H1 (cell line): ENCODE results near the gene FKBP2. TPM values are rescaled to one million over a fixed set of nuclear protein-coding genes. Genes with fewer than 3 reads are reported as not detected.

Experiments
- CTCF ChIA-PET: fragments of 300-600 bp; sonication (Branson Sonifier 250); formaldehyde crosslinking; loops from one replicate; lab custom pipeline; 2021; ENCODE audit not compliant: partially characterized antibody; lab: Charles Lee
- POLR2A ChIA-PET: fragments of 300-600 bp; sonication (Branson Sonifier 250); formaldehyde crosslinking; loops from one replicate; lab custom pipeline; 2021; ENCODE audit warnings: inconsistent platforms; ENCODE audit not compliant: partially characterized antibody; lab: Charles Lee
- DNase-seq, 2 experiments: peaks; one replicate each; pipeline versions ENCODE4 v3.0.0 to v3.0.0-alpha.2; 2010 to 2022; ENCODE audit warnings: low spot score in 2 of 2, low read depth in 1 of 2, mixed read lengths in 1 of 2
- FAIRE-seq: peaks from 2 replicates; lab custom pipeline; 2011; peaks lifted over from hg19 to GRCh38; lab: Jason Lieb, UNC
- H2AFZ ChIP-seq: 2 replicates; pipeline ENCODE4 v1.8.1; 2012; ENCODE audit warnings: low read length, inconsistent platforms
- H2AK5ac ChIP-seq: 2 replicates; pipeline ENCODE4 v1.6.1; 2013; ENCODE audit warnings: low read depth, low read length
- H2BK120ac ChIP-seq: replicated peaks from 2 replicates; pipeline ENCODE3; 2013; ENCODE audit warnings: low read depth, low read length, inconsistent platforms
- H2BK12ac ChIP-seq: 2 replicates; pipeline ENCODE4 v1.6.1; 2013; ENCODE audit warnings: low read depth, low read length
- H2BK15ac ChIP-seq: 2 replicates; pipeline ENCODE4 v1.6.1; 2013; ENCODE audit warnings: low read length
- H2BK20ac ChIP-seq: 2 replicates; pipeline ENCODE4 v1.6.1; 2013; ENCODE audit warnings: low read length
- H2BK5ac ChIP-seq: 2 replicates; pipeline ENCODE4 v1.6.1; 2013; ENCODE audit warnings: low read depth, low read length
- H3K14ac ChIP-seq: 2 replicates; pipeline ENCODE4 v1.6.1; 2013; ENCODE audit warnings: inconsistent platforms; ENCODE audit not compliant: insufficient read length
- H3K18ac ChIP-seq: 2 replicates; pipeline ENCODE4 v1.6.1; 2013; ENCODE audit warnings: low read length; ENCODE audit errors: extremely low read depth
- H3K23ac ChIP-seq: 2 replicates; pipeline ENCODE4 v1.6.1; 2013; ENCODE audit warnings: inconsistent platforms; ENCODE audit not compliant: insufficient read length
- H3K23me2 ChIP-seq: 2 replicates; pipeline ENCODE4 v1.6.1; 2013; ENCODE audit warnings: low read depth, low read length
- H3K27ac ChIP-seq: 2 replicates; pipeline ENCODE4 v1.6.1; 2011; ENCODE audit warnings: low read depth, low read length, inconsistent platforms
- H3K27me3 ChIP-seq, 4 experiments: replicated peaks in 1 of 4; 1 replicate in 1 of 4; 2 replicates in 3 of 4; pipeline versions ENCODE4 v1.6.1 to v1.8.1; 2011 to 2013; ENCODE audit warnings: low read length in 3 of 4, mild to moderate bottlenecking in 3 of 4, inconsistent platforms in 2 of 4, mixed read lengths in 2 of 4, moderate library complexity in 1 of 4; ENCODE audit not compliant: control insufficient read depth in 3 of 4, insufficient read depth in 3 of 4; ENCODE audit errors: extremely low read depth in 1 of 4
- H3K36me3 ChIP-seq, 4 experiments: 2 replicates each; pipeline versions ENCODE4 v1.6.1 to v1.8.1; 2011 to 2013; ENCODE audit warnings: mild to moderate bottlenecking in 4 of 4, low read length in 3 of 4, moderate library complexity in 2 of 4, control low read depth in 1 of 4, inconsistent platforms in 1 of 4; ENCODE audit not compliant: insufficient read depth in 4 of 4, control insufficient read depth in 2 of 4
- H3K4ac ChIP-seq: replicated peaks from 2 replicates; pipeline ENCODE3; 2013; ENCODE audit warnings: low read length, low read depth, mixed read lengths, inconsistent platforms; ENCODE audit not compliant: insufficient read length
- H3K4me1 ChIP-seq, 4 experiments: replicated peaks in 1 of 4; 1 replicate in 1 of 4; 2 replicates in 3 of 4; pipeline versions ENCODE4 v1.6.1 to v1.8.1; 2011 to 2013; ENCODE audit warnings: low read length in 3 of 4, inconsistent platforms in 2 of 4, mixed read lengths in 1 of 4; ENCODE audit not compliant: insufficient read depth in 4 of 4, control insufficient read depth in 3 of 4
- H3K4me2 ChIP-seq, 2 experiments: 2 replicates each; pipeline versions ENCODE4 v1.6.1 to v1.8.1; 2011 to 2013; ENCODE audit warnings: low read depth in 2 of 2, low read length in 2 of 2, control low read depth in 1 of 2, inconsistent platforms in 1 of 2, mild to moderate bottlenecking in 1 of 2; ENCODE audit not compliant: insufficient read depth in 1 of 2
- H3K4me3 ChIP-seq, 4 experiments: fragments of 200-600, 300-600 bp in 1 of 4; sonication (generic), shearing (Covaris generic), sonication (Bioruptor Twin) in 1 of 4; 2 replicates each; pipeline versions ENCODE4 v1.5.1 to v1.8.1; 2011 to 2016; ENCODE audit warnings: low read length in 4 of 4, low read depth in 3 of 4, control low read depth in 2 of 4, inconsistent platforms in 2 of 4, mild to moderate bottlenecking in 2 of 4, mixed read lengths in 1 of 4, moderate library complexity in 1 of 4; ENCODE audit not compliant: insufficient read depth in 2 of 4; ENCODE audit errors: extremely low read depth in 1 of 4
- H3K56ac ChIP-seq: replicated peaks from 2 replicates; pipeline ENCODE3; 2013; ENCODE audit warnings: low read depth, mild to moderate bottlenecking, mixed read lengths, low read length, inconsistent platforms; ENCODE audit not compliant: insufficient read length
- H3K79me1 ChIP-seq: 2 replicates; pipeline ENCODE4 v1.6.1; 2013; ENCODE audit warnings: low read depth, low read length, control low read depth
- H3K79me2 ChIP-seq, 2 experiments: 2 replicates each; pipeline versions ENCODE4 v1.6.1 to v1.8.1; 2012 to 2013; ENCODE audit warnings: low read length in 2 of 2, mild to moderate bottlenecking in 2 of 2, inconsistent platforms in 1 of 2; ENCODE audit not compliant: insufficient read depth in 2 of 2, control insufficient read depth in 1 of 2
- H3K9ac ChIP-seq, 4 experiments: replicated peaks in 1 of 4; 1 replicate in 1 of 4; 2 replicates in 3 of 4; pipeline versions ENCODE4 v1.6.1 to v1.8.1; 2011 to 2013; ENCODE audit warnings: low read depth in 3 of 4, low read length in 3 of 4, control low read depth in 2 of 4, mild to moderate bottlenecking in 2 of 4, moderate library complexity in 2 of 4, inconsistent platforms in 1 of 4; ENCODE audit errors: extremely low read depth in 1 of 4
- H3K9me3 ChIP-seq, 2 experiments: 2 replicates each; pipeline versions ENCODE4 v1.6.1 to v1.8.1; 2012 to 2013; ENCODE audit warnings: mild to moderate bottlenecking in 2 of 2, moderate library complexity in 2 of 2, control low read depth in 1 of 2, inconsistent platforms in 1 of 2, low read depth in 1 of 2, low read length in 1 of 2, mixed read lengths in 1 of 2; ENCODE audit not compliant: insufficient read depth in 2 of 2
- H4K20me1 ChIP-seq, 2 experiments: replicated peaks in 1 of 2; 2 replicates each; pipeline versions ENCODE3 to v1.8.1; 2011 to 2013; ENCODE audit warnings: inconsistent platforms in 2 of 2, low read length in 2 of 2, mild to moderate bottlenecking in 1 of 2; ENCODE audit not compliant: insufficient read depth in 2 of 2, control insufficient read depth in 1 of 2
- H4K5ac ChIP-seq: 2 replicates; pipeline ENCODE4 v1.6.1; 2013; ENCODE audit warnings: low read length, low read depth, mixed read lengths, inconsistent platforms; ENCODE audit not compliant: insufficient read length
- H4K8ac ChIP-seq: 2 replicates; pipeline ENCODE4 v1.8.0; 2013; ENCODE audit warnings: mild to moderate bottlenecking, moderate library complexity, low read length, inconsistent platforms; ENCODE audit not compliant: insufficient read depth; ENCODE audit errors: extremely low read depth
- H4K91ac ChIP-seq: replicated peaks from 2 replicates; pipeline ENCODE3; 2013; ENCODE audit warnings: low read length, mixed read lengths, inconsistent platforms; ENCODE audit not compliant: insufficient read length
- BACH1 ChIP-seq: IDR thresholded peaks from 2 replicates; pipeline ENCODE4 v1.6.1; 2012; ENCODE audit warnings: low read length, improper control_type of control experiment
- CBX5 ChIP-seq: fragments of 300-800, 300-1000 bp; sonication (generic); IDR thresholded peaks from 2 replicates; pipeline ENCODE4 v1.7.1; 2016; ENCODE audit warnings: antibody characterized with exemption, low read length, low read depth
- CREB1 ChIP-seq: IDR thresholded peaks from 2 replicates; pipeline ENCODE4 v1.6.1; 2012; ENCODE audit warnings: inconsistent platforms
- CTBP2 ChIP-seq: IDR thresholded peaks from 2 replicates; pipeline ENCODE4 v1.7.0; 2011; ENCODE audit warnings: borderline replicate concordance, mild to moderate bottlenecking, moderate library complexity, mixed read lengths, low read length; ENCODE audit not compliant: insufficient read depth, insufficient read length
- FOSL1 ChIP-seq: IDR thresholded peaks from 2 replicates; pipeline ENCODE4 v1.6.1; 2011; ENCODE audit warnings: mild to moderate bottlenecking, low read depth, low read length, moderate library complexity; ENCODE audit not compliant: insufficient read depth
- GABPA ChIP-seq: IDR thresholded peaks from 2 replicates; pipeline ENCODE4 v1.6.1; 2011; ENCODE audit warnings: mild to moderate bottlenecking, low read length, moderate library complexity, borderline replicate concordance; ENCODE audit not compliant: insufficient read depth
- HDAC2 ChIP-seq, 2 experiments: fragments of 300-600 bp in 1 of 2; sonication (generic) in 1 of 2; IDR thresholded peaks; 2 replicates each; pipeline ENCODE4 v1.6.1; 2011 to 2012; ENCODE audit warnings: low read depth in 2 of 2, low read length in 2 of 2, mild to moderate bottlenecking in 2 of 2, moderate library complexity in 2 of 2, borderline replicate concordance in 1 of 2, inconsistent platforms in 1 of 2
- KDM1A ChIP-seq: fragments of 200-600, 300-600 bp; sonication (generic); IDR thresholded peaks from 2 replicates; pipeline ENCODE4 v1.7.1; 2016; ENCODE audit warnings: mild to moderate bottlenecking, low read length, borderline replicate concordance
- POLR2AphosphoS5 ChIP-seq: IDR thresholded peaks from 2 replicates; pipeline ENCODE4 v1.6.1; 2011; ENCODE audit warnings: low read depth, low read length
- RAD21 ChIP-seq, 2 experiments: IDR thresholded peaks in 1 of 2; conservative IDR thresholded peaks in 1 of 2; 2 replicates each; pipeline ENCODE4 v1.6.1; 2011; ENCODE audit warnings: low read depth in 2 of 2, low read length in 2 of 2, improper control_type of control experiment in 1 of 2, inconsistent platforms in 1 of 2, mild to moderate bottlenecking in 1 of 2, moderate library complexity in 1 of 2
- SIRT6 ChIP-seq: IDR thresholded peaks from one replicate; pipeline ENCODE4 v1.7.1; 2012; ENCODE audit warnings: low read length, inconsistent platforms
- SRF ChIP-seq: IDR thresholded peaks from 2 replicates; pipeline ENCODE4 v1.6.1; 2011; ENCODE audit warnings: mild to moderate bottlenecking, low read depth, low read length, moderate library complexity
- WGBS, 2 experiments: shearing (Covaris generic) in 1 of 2; methylation state at CpG; one replicate each; pipeline versions ENCODE4 v1.1.6 to v1.1.7; 2013 to 2015; ENCODE audit warnings: low lambda C conversion rate in 2 of 2, mixed read lengths in 2 of 2, inconsistent platforms in 1 of 2, low coverage in 1 of 2, missing lambda C conversion rate in 1 of 2; ENCODE audit not compliant: insufficient replicate concordance in 2 of 2, insufficient coverage in 1 of 2, insufficient read length in 1 of 2; ENCODE audit errors: extremely low coverage in 1 of 2, missing lambda C conversion rate in 1 of 2; 5-methylcytosine and 5-hydroxymethylcytosine counted together
- polyA plus RNA-seq, 7 experiments: library from polyadenylated mRNA; depleted of rRNA in 3 of 7; stranded (reverse) in 5 of 7; unstranded in 2 of 7; fragments of >200 nt in 5 of 7; fragments of 200-250 nt in 2 of 7; gene quantifications; 1 replicate in 5 of 7; 2 replicates in 1 of 7; 4 replicates in 1 of 7; pipeline versions ENCODE4 v1.2.1 to v1.2.3, GENCODE V29; 2011 to 2013; ENCODE audit warnings: missing spikeins in 2 of 7, mixed read lengths in 2 of 7
- total RNA-seq: library from RNA; stranded (reverse); fragmentation: NEBNext Ultra II Directional; extraction: Animal tissue kit (Norgen Biotek cat#: 25700); gene quantifications from 2 replicates; pipeline ENCODE4 v1.2.1, GENCODE V29; 2021

FKBP2 gene
- total and polyA plus RNA-seq, 2 of the 8 experiments (the other 6 are each of a cell fraction or from before 2014, with no cell fraction given) = 41.7 to 52.5 TPM

DNA sequence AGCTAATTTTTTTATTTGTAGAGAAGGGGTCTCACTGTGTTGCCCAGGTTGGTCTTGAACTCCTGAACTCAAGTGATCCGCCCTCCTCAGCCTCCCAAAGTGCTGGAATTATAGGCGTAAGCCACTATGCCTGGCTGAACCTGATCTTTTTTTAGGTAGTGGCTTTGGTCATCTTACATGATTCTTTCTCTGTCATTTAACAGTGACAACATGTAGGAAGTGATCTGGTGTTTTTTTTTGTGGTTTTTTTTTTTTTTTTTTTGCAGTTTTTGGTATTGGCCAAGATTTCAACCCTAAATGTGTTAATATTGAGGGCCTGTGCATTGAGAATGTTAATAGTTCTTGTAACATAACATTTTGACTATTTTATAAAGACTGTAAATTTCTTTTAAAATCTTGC, 42.4 kb upstream of the FKBP2 start:
- Histone ChIP-seq H3K4me2 (no peak overlapping the region), H2BK5ac (no peak overlapping the region), H3K9me3 (no peaks in the 10 kb centered on the region), H3K9ac (no peak overlapping the region), H3K4me1 (no peaks in the 10 kb centered on the region), H2BK20ac (no peak overlapping the region), H4K20me1 (peaks cover 0 to 24% of the 10 kb centered on the region in 2 experiments), H4K91ac (no peak overlapping the region), H3K4ac (no peak overlapping the region), H3K27me3 (no peaks in the 10 kb centered on the region), H2BK12ac (no peak overlapping the region), H3K4me3 (no peak overlapping the region), H3K23me2 (no peaks in the 10 kb centered on the region; the same call in 1 of the 2 replicates), H3K27ac (no peak overlapping the region), H2BK120ac (no peak overlapping the region), H4K8ac (no peak overlapping the region), H3K23ac (no peak overlapping the region), H4K5ac (no peak overlapping the region), H2BK15ac (no peak overlapping the region), H2AK5ac (no peak overlapping the region), H3K79me2 (peaks cover 0 to 2% of the 10 kb centered on the region in 2 experiments; a peak in 2 of 4 replicates), H2AFZ (no peak overlapping the region), H3K56ac (no peak overlapping the region), H3K79me1 (0 out of 2 replicates have a peak, but pooled peaks cover 2% of the 10 kb centered on the region), H3K14ac (no peak overlapping the region), H3K36me3 (peaks cover 56 to 95% (median 84%) of the 10 kb centered on the region in 4 experiments), H3K18ac (no peak overlapping the region)
- FAIRE-seq (no peak), DNase-seq (no peak)
- ChIA-PET POLR2A (interaction anchor here (4.4 kb wide), 1 partner anchor 13 kb away, joined by 21 read pairs; the partner anchor contains the start of gene STIP1), CTCF (no interaction called here)
- WGBS, 2 experiments = 100% methylated on average over 2 of the region's 2 CpGs; no CpG with 5 or more reads in 1 of the 2 experiments
- TF ChIP-seq RAD21 (IDR thresholded peaks at IDR 0.05 in 1 of 2, conservative IDR thresholded peaks at IDR 0.05 in 1 of 2; ENCODE audit: low read depth in 2 of 2, low read length in 2 of 2) (no peak), SRF (no peak), SIRT6 (no peak), POLR2AphosphoS5 (no peak), CREB1 (no peak), CBX5 (no peak), KDM1A (no peak), FOSL1 (no peak), HDAC2 (IDR thresholded peaks at IDR 0.05; ENCODE audit: borderline replicate concordance in 1 of 2, low read depth in 2 of 2, low read length in 2 of 2) (no peak), CTBP2 (no peak), GABPA (no peak), BACH1 (no peak)
